Keratinocyte (primary cell): ENCODE results near the gene OGDH. TPM values are rescaled to one million over a fixed set of nuclear protein-coding genes. Genes with fewer than 3 reads are reported as not detected.

ENCODE experiments used
- DNase-seq: peaks from one replicate; pipeline ENCODE4 v3.0.0-alpha.2; 2011; ENCODE audit warnings: low read depth, missing footprints, low spot score
- FAIRE-seq: peaks from 2 replicates; lab custom pipeline; 2011; peaks lifted over from hg19 to GRCh38; lab: Jason Lieb, UNC
- H2AFZ ChIP-seq: 2 replicates; pipeline ENCODE4 v1.6.0; 2012; ENCODE audit warnings: low read length, control low read depth, inconsistent platforms; ENCODE audit not compliant: control insufficient read depth
- H3K27ac ChIP-seq: 2 replicates; pipeline ENCODE4 v1.5.1; 2011; ENCODE audit warnings: low read length; ENCODE audit not compliant: control insufficient read depth, insufficient read depth
- H3K27me3 ChIP-seq: 3 replicates; pipeline ENCODE4 v1.6.0; 2011; ENCODE audit warnings: low read length; ENCODE audit not compliant: control insufficient read depth, insufficient read depth; ENCODE audit errors: extremely low read depth
- H3K36me3 ChIP-seq, 2 experiments: 2 replicates in 1 of 2; 3 replicates in 1 of 2; pipeline ENCODE4 v1.5.1; 2011; ENCODE audit warnings: low read length in 2 of 2, mild to moderate bottlenecking in 1 of 2; ENCODE audit not compliant: control insufficient read depth in 2 of 2, insufficient read depth in 2 of 2; ENCODE audit errors: extremely low read depth in 1 of 2
- H3K4me1 ChIP-seq: 3 replicates; pipeline ENCODE4 v1.5.1; 2011; ENCODE audit warnings: low read length; ENCODE audit not compliant: control insufficient read depth, insufficient read depth; ENCODE audit errors: extremely low read depth
- H3K4me2 ChIP-seq: 3 replicates; pipeline ENCODE4 v1.6.0; 2011; ENCODE audit warnings: low read depth, low read length; ENCODE audit not compliant: control insufficient read depth, insufficient read depth; ENCODE audit errors: extremely low read depth
- H3K4me3 ChIP-seq, 3 experiments: fragments of 200-600 bp in 1 of 3; sonication (generic) in 1 of 3; 2 replicates in 2 of 3; 3 replicates in 1 of 3; pipeline ENCODE4 v1.5.1; 2011 to 2016; ENCODE audit warnings: low read length in 3 of 3, mild to moderate bottlenecking in 3 of 3, control low read depth in 2 of 3, inconsistent platforms in 1 of 3, low read depth in 1 of 3, mixed read lengths in 1 of 3, mixed run types in 1 of 3, moderate library complexity in 1 of 3; ENCODE audit not compliant: control insufficient read depth in 2 of 3, insufficient read depth in 2 of 3; ENCODE audit errors: extremely low read depth in 1 of 3
- H3K79me2 ChIP-seq: 2 replicates; pipeline ENCODE4 v1.6.0; 2012; ENCODE audit warnings: low read length; ENCODE audit not compliant: control insufficient read depth, insufficient read depth
- H3K9ac ChIP-seq: 3 replicates; pipeline ENCODE4 v1.6.0; 2011; ENCODE audit warnings: low read length; ENCODE audit not compliant: control insufficient read depth, insufficient read depth; ENCODE audit errors: extremely low read depth
- H3K9me1 ChIP-seq: 3 replicates; pipeline ENCODE4 v1.6.0; 2011; ENCODE audit warnings: low read length; ENCODE audit not compliant: control insufficient read depth, insufficient read depth; ENCODE audit errors: extremely low read depth
- H3K9me3 ChIP-seq: 2 replicates; pipeline ENCODE4 v1.5.1; 2012; ENCODE audit warnings: low read depth, low read length; ENCODE audit not compliant: control insufficient read depth
- H4K20me1 ChIP-seq: 3 replicates; pipeline ENCODE4 v1.6.0; 2011; ENCODE audit warnings: low read length; ENCODE audit not compliant: control insufficient read depth, insufficient read depth; ENCODE audit errors: extremely low read depth
- CTCF ChIP-seq, 3 experiments: IDR thresholded peaks in 1 of 3; conservative IDR thresholded peaks in 1 of 3; optimal IDR thresholded peaks in 1 of 3; 2 replicates in 2 of 3; 3 replicates in 1 of 3; pipeline versions ENCODE3 to v1.5.1; 2011; ENCODE audit warnings: low read length in 3 of 3, mild to moderate bottlenecking in 3 of 3, moderate library complexity in 2 of 3, control low read depth in 1 of 3, inconsistent platforms in 1 of 3; ENCODE audit not compliant: insufficient read depth in 2 of 3; ENCODE audit errors: extremely low read depth in 1 of 3
- EZH2 ChIP-seq: IDR thresholded peaks from one replicate; pipeline ENCODE4 v1.6.1; 2012; ENCODE audit warnings: inconsistent platforms, mild to moderate bottlenecking, low read length, moderate library complexity
- dilution Hi-C: fragments of 300-500 bp; cut with MboI; formaldehyde crosslinking; loops from one replicate; pipeline ENCODE4 v1.7.0; 2020; ENCODE audit warnings: low sequenced_read_pairs; ENCODE audit not compliant: extremely low pct_ligation_motif_present
- polyA plus RNA-seq, 5 experiments: library from polyadenylated mRNA; depleted of rRNA in 3 of 5; stranded (reverse) in 3 of 5; stranded (forward) in 1 of 5; unstranded in 1 of 5; fragments of >200 nt; gene quantifications; 1 replicate in 1 of 5; 2 replicates in 3 of 5; 3 replicates in 1 of 5; pipeline versions ENCODE4 v1.2.1 to v1.2.3, GENCODE V29; 2011 to 2012; ENCODE audit warnings: missing spikeins in 2 of 5, low read depth in 1 of 5, low replicate concordance in 1 of 5

Gene OGDH
- polyA plus RNA-seq, 1 donor (not counting 4 experiments of a cell fraction or from before 2014, with no cell fraction given): 46.4 TPM

- peaks cover 13 to 23% of the 10 kb centered on the region in 2 experiments for H3K36me3 ChIP-seq
- DNase-seq (no peak), FAIRE-seq (no peak)
- no peaks in the 10 kb centered on the region for H3K27me3 ChIP-seq
- no peaks in the 10 kb centered on the region for H4K20me1 ChIP-seq
- no peaks in the 10 kb centered on the region for H3K9me1 ChIP-seq
- peaks cover 86% of the 10 kb centered on the region for H3K79me2 ChIP-seq
- no peak overlapping the region for H2AFZ ChIP-seq
- no peaks in the 10 kb centered on the region for H3K9me3 ChIP-seq
- no peak overlapping the region for H3K27ac ChIP-seq
- H3K4me1 ChIP-seq: peaks cover 28% of the 10 kb centered on the region
- no peak overlapping the region for H3K4me2 ChIP-seq
- no peak overlapping the region for H3K9ac ChIP-seq
- dilution Hi-C loops: no loop called here
- no peak overlapping the region for H3K4me3 ChIP-seq
- TF ChIP-seq EZH2 (no peak), CTCF (optimal IDR thresholded peaks at IDR 0.05 in 1 of 3, IDR thresholded peaks at IDR 0.05 in 1 of 3, conservative IDR thresholded peaks at IDR 0.05 in 1 of 3; ENCODE audit: extremely low read depth in 1 of 3, insufficient read depth in 2 of 3, low read length in 3 of 3) (no peak)
These were observed 16.1 kb downstream of the OGDH start for GRCh38 chr7:44622342-44623151.

DNA sequence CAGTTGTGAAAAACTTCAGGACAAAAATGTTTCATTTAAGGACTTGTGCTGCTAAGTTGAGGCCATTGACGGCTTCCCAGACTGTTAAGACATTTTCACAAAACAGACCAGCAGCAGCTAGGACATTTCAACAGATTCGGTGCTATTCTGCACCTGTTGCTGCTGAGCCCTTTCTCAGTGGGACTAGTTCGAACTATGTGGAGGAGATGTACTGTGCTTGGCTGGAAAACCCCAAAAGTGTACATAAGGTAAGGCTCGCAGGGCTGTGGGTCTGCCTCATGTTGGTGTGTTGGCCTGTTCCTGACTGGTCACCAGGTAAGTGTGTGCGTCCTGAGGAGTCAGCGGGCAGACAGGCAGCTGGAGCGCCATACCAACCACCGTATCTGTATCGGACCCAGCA lies 17.9 kb downstream of the OGDH start:
- Histone ChIP-seq H3K79me2 (peaks cover 72% of the 10 kb centered on the region), H3K36me3 (peaks cover 20 to 29% of the 10 kb centered on the region in 2 experiments), H3K4me2 (no peak overlapping the region), H3K9me3 (no peaks in the 10 kb centered on the region), H3K9me1 (no peaks in the 10 kb centered on the region), H3K4me3 (no peak overlapping the region), H4K20me1 (no peaks in the 10 kb centered on the region), H3K27me3 (no peaks in the 10 kb centered on the region), H2AFZ (no peak overlapping the region), H3K9ac (no peak overlapping the region), H3K27ac (no peak overlapping the region), H3K4me1 (peaks cover 10% of the 10 kb centered on the region)
- TF ChIP-seq EZH2 (no peak), CTCF (optimal IDR thresholded peaks at IDR 0.05 in 1 of 3, IDR thresholded peaks at IDR 0.05 in 1 of 3, conservative IDR thresholded peaks at IDR 0.05 in 1 of 3; ENCODE audit: extremely low read depth in 1 of 3, insufficient read depth in 2 of 3, low read length in 3 of 3) (no peak)
- dilution Hi-C loops: no loop called here
- FAIRE-seq (no peak), DNase-seq (no peak)
